22Rv1 (cell line): ENCODE results near the gene DUSP15.

Experiments
- ZFX ChIP-seq: fragments of 450-650 bp; IDR thresholded peaks from 2 replicates; pipeline ENCODE4 v1.6.1; 2017; ENCODE audit warnings: antibody characterized with exemption, borderline replicate concordance
- TF ChIP-seq, protein P1 (sequence below): fragments of 450-650 bp; IDR thresholded peaks from 2 replicates; pipeline ENCODE4 v1.5.1; 2017; ENCODE audit warnings: mild to moderate bottlenecking

DNA sequence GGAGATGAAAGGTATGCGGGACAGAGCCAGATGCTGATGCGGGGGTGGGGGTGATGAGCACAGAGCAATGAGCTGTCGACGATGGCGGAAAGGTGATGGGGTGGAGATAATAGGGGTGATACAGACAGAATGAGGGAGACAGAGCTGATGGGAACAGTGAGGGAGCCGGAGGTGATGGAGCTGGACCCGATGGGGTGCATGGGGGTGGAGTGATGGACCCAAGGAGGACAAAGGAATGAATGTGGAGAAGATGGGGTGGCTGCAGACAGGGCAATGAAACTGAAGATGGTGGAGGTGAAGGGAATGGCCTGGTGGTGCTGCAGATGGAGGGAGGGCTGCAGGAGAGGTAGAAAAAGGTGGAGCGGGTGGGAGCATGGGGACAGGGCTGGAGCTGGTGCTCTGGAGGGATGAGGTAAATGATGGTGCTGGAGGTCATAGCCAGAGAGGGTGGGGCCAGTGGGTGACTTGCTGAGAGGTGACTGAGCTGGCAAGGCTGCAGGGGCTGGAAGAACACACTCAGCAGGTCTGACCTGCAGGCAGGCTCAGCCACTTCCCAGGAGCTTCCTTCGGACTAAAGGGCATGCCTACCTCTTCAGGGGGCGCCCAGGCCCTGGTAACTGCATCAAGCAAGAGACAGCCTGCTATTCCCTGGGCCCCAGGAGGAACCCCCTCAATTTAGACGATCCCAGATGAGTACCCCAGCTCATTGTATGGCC, 18.9 kb downstream of the DUSP15 start:
- TF ChIP-seq, protein P1, sequence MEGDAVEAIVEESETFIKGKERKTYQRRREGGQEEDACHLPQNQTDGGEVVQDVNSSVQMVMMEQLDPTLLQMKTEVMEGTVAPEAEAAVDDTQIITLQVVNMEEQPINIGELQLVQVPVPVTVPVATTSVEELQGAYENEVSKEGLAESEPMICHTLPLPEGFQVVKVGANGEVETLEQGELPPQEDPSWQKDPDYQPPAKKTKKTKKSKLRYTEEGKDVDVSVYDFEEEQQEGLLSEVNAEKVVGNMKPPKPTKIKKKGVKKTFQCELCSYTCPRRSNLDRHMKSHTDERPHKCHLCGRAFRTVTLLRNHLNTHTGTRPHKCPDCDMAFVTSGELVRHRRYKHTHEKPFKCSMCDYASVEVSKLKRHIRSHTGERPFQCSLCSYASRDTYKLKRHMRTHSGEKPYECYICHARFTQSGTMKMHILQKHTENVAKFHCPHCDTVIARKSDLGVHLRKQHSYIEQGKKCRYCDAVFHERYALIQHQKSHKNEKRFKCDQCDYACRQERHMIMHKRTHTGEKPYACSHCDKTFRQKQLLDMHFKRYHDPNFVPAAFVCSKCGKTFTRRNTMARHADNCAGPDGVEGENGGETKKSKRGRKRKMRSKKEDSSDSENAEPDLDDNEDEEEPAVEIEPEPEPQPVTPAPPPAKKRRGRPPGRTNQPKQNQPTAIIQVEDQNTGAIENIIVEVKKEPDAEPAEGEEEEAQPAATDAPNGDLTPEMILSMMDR: no peak
- TF ChIP-seq ZFX: no peak
